Fibroblast of villous mesenchyme (primary cell): ENCODE results near the gene LRRK1. TPM values are rescaled to one million over a fixed set of nuclear protein-coding genes. Genes with fewer than 3 reads are reported as not detected.

ENCODE experiments used
- DNase-seq: peaks from one replicate; pipeline ENCODE4 v3.0.0-alpha.2; 2010; ENCODE audit warnings: low read depth
- H3K4me3 ChIP-seq: 2 replicates; pipeline ENCODE4 v1.5.1; 2011; ENCODE audit warnings: low read depth, mild to moderate bottlenecking, low read length
- CTCF ChIP-seq: IDR thresholded peaks from 2 replicates; pipeline ENCODE4 v1.5.1; 2012; ENCODE audit warnings: low read depth, mild to moderate bottlenecking, low read length; ENCODE audit not compliant: insufficient read depth
- total RNA-seq: library from RNA; depleted of rRNA; stranded (reverse); fragments of >200 nt; gene quantifications from 2 replicates; pipeline ENCODE4 v1.2.3, GENCODE V29; 2012

LRRK1 gene
- total RNA-seq, 1 donor, result 10.8 TPM

- H3K4me3 ChIP-seq, result no peak overlapping the region
- TF ChIP-seq CTCF, result no peak
- DNase-seq, result no peak
These were observed 165.6 kb downstream of the LRRK1 start for GRCh38 chr15:101084801-101085200.

GRCh38 chr15:101085311-101085700 is 166.1 kb downstream of the LRRK1 start:
- no peak overlapping the region for H3K4me3 ChIP-seq
- TF ChIP-seq CTCF, result no peak

GRCh38 chr15:101086394-101087171 is 167.4 kb downstream of the LRRK1 start:
- TF ChIP-seq CTCF, result no peak
- DNase-seq, result peak; percentile 64
- H3K4me3 ChIP-seq, result peak overlapping the region; percentile 30

More at GRCh38 chr15:101085311-101085700, 166.1 kb downstream of the LRRK1 start:
- DNase-seq, result no peak

GRCh38 chr15:101087172-101087769 is 168.1 kb downstream of the LRRK1 start:
- no peak for TF ChIP-seq CTCF
- DNase-seq, result no peak
- peak overlapping the region; percentile 30 for H3K4me3 ChIP-seq

- H3K4me3 ChIP-seq, result no peak overlapping the region
- DNase-seq, result no peak
- no peak for TF ChIP-seq CTCF
These were observed 169.1 kb downstream of the LRRK1 start for GRCh38 chr15:101088271-101088670.

GRCh38 chr15:101088788-101089578 is 169.8 kb downstream of the LRRK1 start:
- peak; percentile 96 for TF ChIP-seq CTCF
- peak overlapping the region; percentile 15 for H3K4me3 ChIP-seq
- DNase-seq, result peak; percentile 53
